B cell (primary cell): ENCODE measurements around the gene OR10H1.

Experiments
- CTCF ChIP-seq: fragments of 200-600 bp; IDR thresholded peaks from one replicate; pipeline ENCODE4 v1.8.0; 2022; ENCODE audit warnings: antibody characterized with exemption, mild to moderate bottlenecking
- EZH2 ChIP-seq: IDR thresholded peaks from 2 replicates; pipeline ENCODE4 v1.6.1; 2012; ENCODE audit warnings: borderline replicate concordance, low read depth, mild to moderate bottlenecking, moderate library complexity, low read length; ENCODE audit not compliant: insufficient read depth, poor library complexity, severe bottlenecking

GRCh38 chr19:15776991-15777970 lies 38.2 kb downstream of the OR10H1 start:
- TF ChIP-seq EZH2: no peak
- no peak for TF ChIP-seq CTCF
